Measurements from ENCODE around the gene LIPC.

Gene LIPC

GRCh38 chr15:58490086-58490887, 58.5 kb downstream of the LIPC start:
- no peak overlapping the region for H3K4me3 ChIP-seq (ENCODE audit: low read depth in 1 of 2, low read length in 2 of 2)
- H3K9me3 ChIP-seq (ENCODE audit: control insufficient read depth in 1 of 2, low read length in 2 of 2) = peaks cover 0 to 8% of the 10 kb centered on the region in 2 donors
- no peaks in the 10 kb centered on the region for H3K27me3 ChIP-seq (ENCODE audit: low read depth, low read length)
- H3K27ac ChIP-seq (ENCODE audit: low read length) = no peak overlapping the region
- no peaks in the 10 kb centered on the region for H3K36me3 ChIP-seq (ENCODE audit: control insufficient read depth in 1 of 2, insufficient read depth in 2 of 2, low read length in 2 of 2)
- no peaks in the 10 kb centered on the region for H3K4me1 ChIP-seq (ENCODE audit: control insufficient read depth in 1 of 2, insufficient read depth in 2 of 2, low read length in 2 of 2)

GRCh38 chr15:58490888-58491473, 59.2 kb downstream of the LIPC start:
- peaks cover 0 to 8% of the 10 kb centered on the region in 2 donors for H3K9me3 ChIP-seq (ENCODE audit: control insufficient read depth in 1 of 2, low read length in 2 of 2)
- no peak overlapping the region for H3K4me3 ChIP-seq (ENCODE audit: low read depth in 1 of 2, low read length in 2 of 2)
- H3K4me1 ChIP-seq (ENCODE audit: control insufficient read depth in 1 of 2, insufficient read depth in 2 of 2, low read length in 2 of 2) = no peaks in the 10 kb centered on the region
- H3K36me3 ChIP-seq (ENCODE audit: control insufficient read depth in 1 of 2, insufficient read depth in 2 of 2, low read length in 2 of 2) = no peaks in the 10 kb centered on the region
- H3K27ac ChIP-seq (ENCODE audit: low read length) = no peak overlapping the region
- H3K27me3 ChIP-seq (ENCODE audit: low read depth, low read length) = no peaks in the 10 kb centered on the region

- no peaks in the 10 kb centered on the region for H3K4me1 ChIP-seq (ENCODE audit: control insufficient read depth in 1 of 2, insufficient read depth in 2 of 2, low read length in 2 of 2)
- H3K4me3 ChIP-seq (ENCODE audit: low read depth in 1 of 2, low read length in 2 of 2) = no peak overlapping the region
- H3K27ac ChIP-seq (ENCODE audit: low read length) = no peak overlapping the region
- no peaks in the 10 kb centered on the region for H3K36me3 ChIP-seq (ENCODE audit: control insufficient read depth in 1 of 2, insufficient read depth in 2 of 2, low read length in 2 of 2)
- no peaks in the 10 kb centered on the region for H3K27me3 ChIP-seq (ENCODE audit: low read depth, low read length)
- peaks cover 0 to 8% of the 10 kb centered on the region in 2 donors for H3K9me3 ChIP-seq (ENCODE audit: control insufficient read depth in 1 of 2, low read length in 2 of 2)
These were observed 59.9 kb downstream of the LIPC start for GRCh38 chr15:58491499-58492202.

GRCh38 chr15:58492661-58493397, 61.0 kb downstream of the LIPC start:
- Histone ChIP-seq H3K36me3 (ENCODE audit: control insufficient read depth in 1 of 2, insufficient read depth in 2 of 2, low read length in 2 of 2) (no peaks in the 10 kb centered on the region), H3K4me1 (ENCODE audit: control insufficient read depth in 1 of 2, insufficient read depth in 2 of 2, low read length in 2 of 2) (no peaks in the 10 kb centered on the region), H3K9me3 (ENCODE audit: control insufficient read depth in 1 of 2, low read length in 2 of 2) (peaks cover 0 to 8% of the 10 kb centered on the region in 2 donors), H3K27me3 (ENCODE audit: low read depth, low read length) (no peaks in the 10 kb centered on the region), H3K4me3 (ENCODE audit: low read depth in 1 of 2, low read length in 2 of 2) (no peak overlapping the region), H3K27ac (ENCODE audit: low read length) (no peak overlapping the region)

GRCh38 chr15:58494567-58494966, 62.8 kb downstream of the LIPC start:
- no peaks in the 10 kb centered on the region for H3K36me3 ChIP-seq (ENCODE audit: control insufficient read depth in 1 of 2, insufficient read depth in 2 of 2, low read length in 2 of 2)
- H3K27me3 ChIP-seq (ENCODE audit: low read depth, low read length) = no peaks in the 10 kb centered on the region
- no peak overlapping the region for H3K27ac ChIP-seq (ENCODE audit: low read length)
- H3K4me3 ChIP-seq (ENCODE audit: low read depth in 1 of 2, low read length in 2 of 2) = no peak overlapping the region
- peaks cover 0 to 2% of the 10 kb centered on the region in 2 donors for H3K9me3 ChIP-seq (ENCODE audit: control insufficient read depth in 1 of 2, low read length in 2 of 2)
- no peaks in the 10 kb centered on the region for H3K4me1 ChIP-seq (ENCODE audit: control insufficient read depth in 1 of 2, insufficient read depth in 2 of 2, low read length in 2 of 2)

GRCh38 chr15:58495891-58496408, 64.2 kb downstream of the LIPC start:
- no peak overlapping the region for H3K4me3 ChIP-seq (ENCODE audit: low read depth in 1 of 2, low read length in 2 of 2)
- H3K4me1 ChIP-seq (ENCODE audit: control insufficient read depth in 1 of 2, insufficient read depth in 2 of 2, low read length in 2 of 2) = no peaks in the 10 kb centered on the region
- no peaks in the 10 kb centered on the region for H3K36me3 ChIP-seq (ENCODE audit: control insufficient read depth in 1 of 2, insufficient read depth in 2 of 2, low read length in 2 of 2)

GRCh38 chr15:58497046-58497785, 65.4 kb downstream of the LIPC start:
- Histone ChIP-seq H3K4me1 (ENCODE audit: control insufficient read depth in 1 of 2, insufficient read depth in 2 of 2, low read length in 2 of 2) (no peaks in the 10 kb centered on the region), H3K27ac (ENCODE audit: low read length) (no peak overlapping the region), H3K4me3 (ENCODE audit: low read depth in 1 of 2, low read length in 2 of 2) (no peak overlapping the region), H3K36me3 (ENCODE audit: control insufficient read depth in 1 of 2, insufficient read depth in 2 of 2, low read length in 2 of 2) (no peaks in the 10 kb centered on the region), H3K27me3 (ENCODE audit: low read depth, low read length) (no peaks in the 10 kb centered on the region), H3K9me3 (ENCODE audit: control insufficient read depth in 1 of 2, low read length in 2 of 2) (no peaks in the 10 kb centered on the region)

More at GRCh38 chr15:58495891-58496408, 64.2 kb downstream of the LIPC start:
- H3K27ac ChIP-seq (ENCODE audit: low read length) = no peak overlapping the region
- no peaks in the 10 kb centered on the region for H3K27me3 ChIP-seq (ENCODE audit: low read depth, low read length)
- no peaks in the 10 kb centered on the region for H3K9me3 ChIP-seq (ENCODE audit: control insufficient read depth in 1 of 2, low read length in 2 of 2)

- Histone ChIP-seq H3K9me3 (ENCODE audit: control insufficient read depth in 1 of 2, low read length in 2 of 2) (no peaks in the 10 kb centered on the region), H3K36me3 (ENCODE audit: control insufficient read depth in 1 of 2, insufficient read depth in 2 of 2, low read length in 2 of 2) (no peaks in the 10 kb centered on the region), H3K27ac (ENCODE audit: low read length) (no peak overlapping the region)
These were observed 67.2 kb downstream of the LIPC start for GRCh38 chr15:58498821-58499580.

GRCh38 chr15:58501006-58501405, 69.2 kb downstream of the LIPC start:
- Histone ChIP-seq H3K27me3 (ENCODE audit: low read depth, low read length) (no peaks in the 10 kb centered on the region), H3K4me3 (ENCODE audit: low read depth in 1 of 2, low read length in 2 of 2) (no peak overlapping the region), H3K4me1 (ENCODE audit: control insufficient read depth in 1 of 2, insufficient read depth in 2 of 2, low read length in 2 of 2) (no peaks in the 10 kb centered on the region), H3K36me3 (ENCODE audit: control insufficient read depth in 1 of 2, insufficient read depth in 2 of 2, low read length in 2 of 2) (no peaks in the 10 kb centered on the region), H3K9me3 (ENCODE audit: control insufficient read depth in 1 of 2, low read length in 2 of 2) (no peaks in the 10 kb centered on the region), H3K27ac (ENCODE audit: low read length) (no peak overlapping the region)

More at GRCh38 chr15:58498821-58499580, 67.2 kb downstream of the LIPC start:
- no peak overlapping the region for H3K4me3 ChIP-seq (ENCODE audit: low read depth in 1 of 2, low read length in 2 of 2)
- no peaks in the 10 kb centered on the region for H3K4me1 ChIP-seq (ENCODE audit: control insufficient read depth in 1 of 2, insufficient read depth in 2 of 2, low read length in 2 of 2)
- no peaks in the 10 kb centered on the region for H3K27me3 ChIP-seq (ENCODE audit: low read depth, low read length)

- H3K36me3 ChIP-seq (ENCODE audit: control insufficient read depth in 1 of 2, insufficient read depth in 2 of 2, low read length in 2 of 2) = no peaks in the 10 kb centered on the region
- H3K4me1 ChIP-seq (ENCODE audit: control insufficient read depth in 1 of 2, insufficient read depth in 2 of 2, low read length in 2 of 2) = no peaks in the 10 kb centered on the region
- H3K4me3 ChIP-seq (ENCODE audit: low read depth in 1 of 2, low read length in 2 of 2) = no peak overlapping the region
- no peak overlapping the region for H3K27ac ChIP-seq (ENCODE audit: low read length)
- no peaks in the 10 kb centered on the region for H3K27me3 ChIP-seq (ENCODE audit: low read depth, low read length)
- no peaks in the 10 kb centered on the region for H3K9me3 ChIP-seq (ENCODE audit: control insufficient read depth in 1 of 2, low read length in 2 of 2)
These were observed 69.9 kb downstream of the LIPC start for GRCh38 chr15:58501636-58502188.
